CD4-positive, alpha-beta T cell (primary cell): Measurements from ENCODE around the gene BTAF1. TPM values are rescaled to one million over a fixed set of nuclear protein-coding genes. Genes with fewer than 3 reads are reported as not detected.

Experiments
- ATAC-seq: fragments of 200-7000 bp; cut with Tn5 transposase; one replicate; pipeline ENCODE4 v1.10.0; 2022; ENCODE audit warnings: mild to moderate bottlenecking; ENCODE audit not compliant: poor library complexity
- CTCF ChIA-PET: fragments of 350-600 bp; sonication (Branson Sonifier 250); formaldehyde crosslinking; loops from one replicate; lab custom pipeline; 2021; ENCODE audit warnings: antibody characterized with exemption, inconsistent platforms; lab: Charles Lee
- POLR2A ChIA-PET: fragments of 350-600 bp; sonication (Branson Sonifier 250); formaldehyde crosslinking; loops from one replicate; lab custom pipeline; 2021; ENCODE audit warnings: antibody characterized with exemption, inconsistent platforms; lab: Charles Lee
- DNase-seq, 14 experiments: peaks; one replicate each; pipeline ENCODE4 v3.0.0-alpha.2; 2013 to 2020; ENCODE audit warnings: mixed read lengths in 2 of 14
- H3K27ac ChIP-seq, 2 donors: one replicate each; pipeline versions ENCODE4 v1.5.1 to v1.7.0; 2013; ENCODE audit warnings: low read length in 2 of 2, low read depth in 1 of 2, mild to moderate bottlenecking in 1 of 2
- H3K27me3 ChIP-seq, 2 experiments: 1 replicate in 1 of 2; 2 replicates in 1 of 2; pipeline versions ENCODE4 v1.6.1 to v1.7.0; 2013; ENCODE audit warnings: low read length in 2 of 2, control low read depth in 1 of 2, mild to moderate bottlenecking in 1 of 2, moderate library complexity in 1 of 2; ENCODE audit not compliant: insufficient read depth in 2 of 2, control insufficient read depth in 1 of 2
- H3K36me3 ChIP-seq: one replicate; pipeline ENCODE4 v1.6.1; 2013; ENCODE audit warnings: low read length, control low read depth; ENCODE audit not compliant: insufficient read depth
- H3K4me1 ChIP-seq: one replicate; pipeline ENCODE4 v1.6.1; 2013; ENCODE audit warnings: low read length, control low read depth; ENCODE audit not compliant: insufficient read depth
- H3K4me3 ChIP-seq: one replicate; pipeline ENCODE4 v1.5.1; 2013; ENCODE audit warnings: mild to moderate bottlenecking, low read length, moderate library complexity
- H3K9me3 ChIP-seq, 2 experiments: 1 replicate in 1 of 2; 2 replicates in 1 of 2; pipeline versions ENCODE4 v1.6.1 to v1.7.0; 2013; ENCODE audit warnings: low read length in 2 of 2, mild to moderate bottlenecking in 2 of 2, control low read depth in 1 of 2, moderate library complexity in 1 of 2; ENCODE audit not compliant: control insufficient read depth in 1 of 2, insufficient read depth in 1 of 2
- H3K27ac Mint-ChIP-seq: one replicate; pipeline ENCODE4 v1.8.0; 2020; ENCODE audit warnings: mixed read lengths
- H3K27me3 Mint-ChIP-seq: one replicate; pipeline ENCODE4 v1.8.0; 2021; ENCODE audit warnings: mixed read lengths
- H3K36me3 Mint-ChIP-seq: one replicate; pipeline ENCODE4 v1.8.0; 2021; ENCODE audit warnings: low read depth, mixed read lengths
- H3K4me1 Mint-ChIP-seq: one replicate; pipeline ENCODE4 v1.8.0; 2021; ENCODE audit warnings: low read depth, mixed read lengths
- H3K4me3 Mint-ChIP-seq: one replicate; pipeline ENCODE4 v1.8.0; 2020; ENCODE audit warnings: mild to moderate bottlenecking, mixed read lengths
- H3K9me3 Mint-ChIP-seq: one replicate; pipeline ENCODE4 v1.8.0; 2020; ENCODE audit warnings: mixed read lengths
- intact Hi-C, 2 experiments: fragments of 100-400 bp; cut with DNase I in 1 of 2; cut with micrococcal nuclease in 1 of 2; formaldehyde crosslinking; loops; one replicate each; pipeline versions ENCODE4 v1.15.1 to v1.9.0; 2023 to 2025; cut with DNase I, micrococcal nuclease
- total RNA-seq, 174 experiments: library from RNA in 2 of 174; stranded (reverse) in 2 of 174; gene quantifications; one replicate each; pipeline ENCODE4 v1.2.3 and lab custom pipeline; 2021 to 2026
- TF ChIP-seq, protein P1 (sequence below): fragments of 200-600 bp; IDR thresholded peaks from one replicate; pipeline ENCODE4 v1.8.0; 2022; ENCODE audit warnings: antibody characterized with exemption, mild to moderate bottlenecking

BTAF1 gene
- total RNA-seq, 2 experiments from 2014 or later = 80.8 to 85.8 TPM

DNA sequence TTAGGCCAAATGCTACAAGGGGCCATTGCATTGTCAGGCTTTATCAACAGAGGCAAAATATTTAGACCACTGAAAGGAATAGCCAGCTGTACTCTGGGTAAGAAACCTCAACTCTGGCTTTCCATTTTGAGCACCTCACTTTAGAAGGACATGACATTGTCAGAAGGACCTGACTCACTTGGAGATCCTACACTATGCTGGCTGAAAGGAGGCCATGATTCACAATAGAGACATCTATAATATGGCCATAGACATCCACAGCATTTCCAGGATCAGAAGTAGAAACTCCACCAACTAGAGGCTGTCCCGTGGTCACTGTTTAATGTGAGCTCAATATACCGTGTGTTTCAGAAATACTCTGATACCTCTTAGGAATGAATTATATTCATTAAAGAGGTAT is 140.9 kb downstream of the BTAF1 start:
- H3K36me3 Mint-ChIP-seq = no peaks in the 10 kb centered on the region
- TF ChIP-seq, protein P1, sequence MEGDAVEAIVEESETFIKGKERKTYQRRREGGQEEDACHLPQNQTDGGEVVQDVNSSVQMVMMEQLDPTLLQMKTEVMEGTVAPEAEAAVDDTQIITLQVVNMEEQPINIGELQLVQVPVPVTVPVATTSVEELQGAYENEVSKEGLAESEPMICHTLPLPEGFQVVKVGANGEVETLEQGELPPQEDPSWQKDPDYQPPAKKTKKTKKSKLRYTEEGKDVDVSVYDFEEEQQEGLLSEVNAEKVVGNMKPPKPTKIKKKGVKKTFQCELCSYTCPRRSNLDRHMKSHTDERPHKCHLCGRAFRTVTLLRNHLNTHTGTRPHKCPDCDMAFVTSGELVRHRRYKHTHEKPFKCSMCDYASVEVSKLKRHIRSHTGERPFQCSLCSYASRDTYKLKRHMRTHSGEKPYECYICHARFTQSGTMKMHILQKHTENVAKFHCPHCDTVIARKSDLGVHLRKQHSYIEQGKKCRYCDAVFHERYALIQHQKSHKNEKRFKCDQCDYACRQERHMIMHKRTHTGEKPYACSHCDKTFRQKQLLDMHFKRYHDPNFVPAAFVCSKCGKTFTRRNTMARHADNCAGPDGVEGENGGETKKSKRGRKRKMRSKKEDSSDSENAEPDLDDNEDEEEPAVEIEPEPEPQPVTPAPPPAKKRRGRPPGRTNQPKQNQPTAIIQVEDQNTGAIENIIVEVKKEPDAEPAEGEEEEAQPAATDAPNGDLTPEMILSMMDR = no peak
- DNase-seq (no peak), ATAC-seq (no peak)
- ChIA-PET POLR2A (no interaction called here), CTCF (no interaction called here)
- H3K4me3 Mint-ChIP-seq = no peak overlapping the region
- H3K27ac ChIP-seq = no peak overlapping the region
- H3K9me3 Mint-ChIP-seq = no peaks in the 10 kb centered on the region
- no peaks in the 10 kb centered on the region for H3K27me3 Mint-ChIP-seq
- no peaks in the 10 kb centered on the region for H3K36me3 ChIP-seq
- H3K4me3 ChIP-seq = no peak overlapping the region
- intact Hi-C loops = no loop called here
- H3K4me1 ChIP-seq = no peaks in the 10 kb centered on the region
- no peaks in the 10 kb centered on the region for H3K4me1 Mint-ChIP-seq
- no peaks in the 10 kb centered on the region for H3K27me3 ChIP-seq
- no peaks in the 10 kb centered on the region for H3K9me3 ChIP-seq
- H3K27ac Mint-ChIP-seq = no peak overlapping the region

DNA sequence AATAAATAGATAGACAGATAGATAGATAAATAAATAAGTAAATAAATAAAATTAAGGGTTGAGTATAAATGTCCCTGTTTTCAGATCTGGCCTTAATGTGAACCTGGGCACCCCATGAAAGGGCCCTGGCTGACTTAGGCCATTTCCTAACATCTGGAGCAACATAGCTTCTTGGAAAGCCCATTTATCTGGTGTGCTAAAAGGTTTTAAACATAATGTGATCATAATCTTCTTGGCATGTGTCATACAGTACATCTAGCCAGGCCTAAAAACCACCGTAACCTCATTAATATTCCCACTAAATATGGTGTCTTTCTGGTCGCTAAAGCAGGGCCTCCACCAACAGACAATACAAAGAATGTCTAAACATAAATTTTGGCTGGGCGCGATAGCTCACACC is 142.8 kb downstream of the BTAF1 start:
- no peaks in the 10 kb centered on the region for H3K36me3 ChIP-seq
- H3K4me1 Mint-ChIP-seq = no peaks in the 10 kb centered on the region
- intact Hi-C loops = no loop called here
- ATAC-seq = no peak
- no peaks in the 10 kb centered on the region for H3K9me3 ChIP-seq
- no peaks in the 10 kb centered on the region for H3K9me3 Mint-ChIP-seq
- no peaks in the 10 kb centered on the region for H3K27me3 Mint-ChIP-seq
- TF ChIP-seq, protein P1 = no peak
- POLR2A ChIA-PET = no interaction called here
- H3K4me3 Mint-ChIP-seq = no peak overlapping the region
- CTCF ChIA-PET = no interaction called here
- H3K27ac Mint-ChIP-seq = no peak overlapping the region
- H3K27me3 ChIP-seq = no peaks in the 10 kb centered on the region
- H3K4me1 ChIP-seq = no peaks in the 10 kb centered on the region
- no peak overlapping the region for H3K27ac ChIP-seq
- no peak overlapping the region for H3K4me3 ChIP-seq
- no peak for DNase-seq
- H3K36me3 Mint-ChIP-seq = no peaks in the 10 kb centered on the region

DNA sequence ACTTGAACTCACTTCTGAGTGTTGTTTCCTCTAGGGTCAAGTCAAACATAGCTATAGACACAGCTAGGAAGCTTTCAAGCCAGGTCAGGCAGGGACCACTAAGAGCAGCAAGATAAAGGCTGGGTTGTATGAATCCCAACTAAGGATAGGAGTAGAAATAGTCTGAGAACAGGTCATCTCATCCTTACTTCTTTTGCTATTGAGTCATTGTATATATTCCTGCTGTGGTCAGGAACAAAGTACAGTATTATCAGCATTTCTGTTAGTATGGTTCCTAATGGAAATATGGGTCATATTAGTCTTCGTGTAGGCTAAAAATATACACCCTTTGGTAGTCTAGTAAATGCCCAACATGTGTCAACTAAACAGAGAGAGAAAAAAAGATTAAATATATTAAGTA is 145.3 kb downstream of the BTAF1 start:
- no peaks in the 10 kb centered on the region for H3K4me1 ChIP-seq
- H3K27ac Mint-ChIP-seq = no peak overlapping the region
- TF ChIP-seq, protein P1 = no peak
- ChIA-PET CTCF (no interaction called here), POLR2A (no interaction called here)
- no peaks in the 10 kb centered on the region for H3K36me3 ChIP-seq
- no peak overlapping the region for H3K27ac ChIP-seq
- no peaks in the 10 kb centered on the region for H3K27me3 ChIP-seq
- no peak overlapping the region for H3K4me3 Mint-ChIP-seq
- no peak for ATAC-seq
- intact Hi-C loops = no loop called here
- no peaks in the 10 kb centered on the region for H3K36me3 Mint-ChIP-seq
- no peak for DNase-seq
- no peak overlapping the region for H3K4me3 ChIP-seq
- no peaks in the 10 kb centered on the region for H3K27me3 Mint-ChIP-seq
- no peaks in the 10 kb centered on the region for H3K9me3 Mint-ChIP-seq
- H3K4me1 Mint-ChIP-seq = no peaks in the 10 kb centered on the region
- no peaks in the 10 kb centered on the region for H3K9me3 ChIP-seq
